HG03520 (cell line): ENCODE results near the gene HMCN2.

Experiments
- ATAC-seq: cut with Tn5 transposase; IDR thresholded peaks from one replicate; pipeline ENCODE4 v1.9.1; 2021; ENCODE audit warnings: mild to moderate bottlenecking, moderate library complexity; ENCODE audit not compliant: unreplicated experiment

Gene HMCN2

DNA sequence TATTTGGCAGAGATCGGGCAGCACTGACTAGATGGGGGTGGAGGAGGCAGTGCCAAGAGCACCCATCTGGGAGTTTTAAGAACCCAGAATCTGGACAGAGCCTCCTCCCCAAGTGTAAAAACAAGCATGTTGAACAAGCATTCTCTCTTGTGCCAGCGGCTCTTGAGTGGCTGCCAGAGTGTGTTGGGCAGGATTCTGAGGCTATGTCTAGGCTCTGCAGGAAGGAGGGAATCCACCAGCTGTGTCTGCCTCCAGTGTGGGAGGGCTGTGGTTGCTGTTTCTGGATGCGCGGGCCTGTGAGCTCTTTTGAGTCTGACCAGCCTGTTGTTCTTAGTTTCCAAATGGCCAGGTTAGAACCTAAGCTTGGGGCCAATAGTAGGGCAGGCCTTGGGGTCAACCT lies 39.8 kb downstream of the HMCN2 start:
- ATAC-seq = no peak

DNA sequence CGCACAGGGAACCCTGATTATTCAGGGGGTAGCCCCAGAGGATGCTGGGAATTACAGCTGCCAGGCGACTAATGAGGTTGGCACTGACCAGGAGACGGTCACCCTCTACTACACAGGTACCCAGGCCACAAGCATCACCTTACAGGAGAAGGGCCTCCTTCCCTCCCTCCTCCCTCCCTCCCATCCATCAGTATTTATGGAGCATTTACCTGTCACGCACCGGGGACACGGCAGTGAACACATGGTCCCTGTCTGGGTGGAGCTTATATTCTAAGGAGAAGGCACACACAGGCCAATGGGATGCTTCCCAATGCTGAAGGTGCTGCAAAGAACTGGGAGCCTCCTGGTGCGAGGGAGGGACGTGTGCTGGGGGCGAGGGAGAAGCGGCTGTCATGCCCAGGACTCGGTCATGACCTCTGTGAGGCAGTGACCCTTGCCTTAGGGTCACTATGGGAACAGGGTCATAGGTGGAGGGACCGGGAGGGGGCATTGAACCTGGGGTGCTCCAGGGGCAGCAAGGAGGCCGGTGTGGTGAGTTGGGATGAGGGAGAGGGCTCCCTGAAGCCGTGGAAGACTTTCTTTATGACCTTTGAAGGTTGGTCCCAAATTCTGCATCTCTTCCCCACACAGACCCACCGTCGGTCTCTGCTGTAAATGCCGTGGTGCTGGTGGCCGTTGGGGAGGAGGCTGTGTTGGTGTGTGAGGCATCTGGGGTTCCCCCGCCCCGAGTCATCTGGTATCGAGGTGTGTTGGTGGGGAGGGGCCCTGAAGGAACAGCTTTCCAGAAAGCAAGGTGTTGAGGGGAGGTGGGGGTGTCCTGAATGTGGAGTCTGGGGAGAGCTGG lies 41.5 kb downstream of the HMCN2 start:
- no peak for ATAC-seq

DNA sequence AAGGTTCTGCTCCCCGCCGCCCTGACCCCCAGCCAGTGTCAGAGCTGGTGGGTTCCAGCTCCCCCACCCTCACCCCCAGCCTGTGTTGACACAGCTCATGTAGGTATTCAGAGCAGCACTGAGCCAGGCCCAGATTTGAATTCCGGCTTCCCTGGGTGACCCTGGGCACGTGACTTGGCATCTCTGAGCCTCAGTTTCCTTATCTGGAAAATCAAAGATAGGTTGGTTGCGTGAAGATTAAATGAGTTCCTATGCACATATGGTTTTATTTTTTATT lies 42.0 kb downstream of the HMCN2 start:
- ATAC-seq = no peak

DNA sequence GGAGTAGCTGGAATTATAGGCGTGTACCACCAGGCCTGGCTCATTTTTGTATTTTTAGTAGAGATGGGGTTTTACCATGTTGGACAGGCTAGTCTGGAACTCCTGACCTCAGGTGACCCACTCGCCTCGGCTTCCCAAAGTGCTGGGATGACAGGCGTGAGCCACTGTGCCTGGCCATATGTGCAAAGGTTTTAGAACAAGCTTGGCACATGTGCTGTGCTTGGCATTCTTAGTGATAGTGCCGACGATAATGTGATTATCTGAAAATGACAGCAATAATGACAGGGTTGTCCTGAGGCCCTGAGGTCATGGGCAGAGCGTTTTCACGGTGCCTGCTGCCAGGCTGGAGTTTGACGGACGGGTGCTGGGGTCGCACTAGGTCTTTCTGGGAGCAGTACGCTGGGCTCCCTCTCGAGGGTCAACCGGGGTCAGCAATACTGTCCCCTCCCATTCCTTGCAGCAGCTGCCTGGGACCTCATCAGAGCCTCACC lies 42.6 kb downstream of the HMCN2 start:
- ATAC-seq = no peak

DNA sequence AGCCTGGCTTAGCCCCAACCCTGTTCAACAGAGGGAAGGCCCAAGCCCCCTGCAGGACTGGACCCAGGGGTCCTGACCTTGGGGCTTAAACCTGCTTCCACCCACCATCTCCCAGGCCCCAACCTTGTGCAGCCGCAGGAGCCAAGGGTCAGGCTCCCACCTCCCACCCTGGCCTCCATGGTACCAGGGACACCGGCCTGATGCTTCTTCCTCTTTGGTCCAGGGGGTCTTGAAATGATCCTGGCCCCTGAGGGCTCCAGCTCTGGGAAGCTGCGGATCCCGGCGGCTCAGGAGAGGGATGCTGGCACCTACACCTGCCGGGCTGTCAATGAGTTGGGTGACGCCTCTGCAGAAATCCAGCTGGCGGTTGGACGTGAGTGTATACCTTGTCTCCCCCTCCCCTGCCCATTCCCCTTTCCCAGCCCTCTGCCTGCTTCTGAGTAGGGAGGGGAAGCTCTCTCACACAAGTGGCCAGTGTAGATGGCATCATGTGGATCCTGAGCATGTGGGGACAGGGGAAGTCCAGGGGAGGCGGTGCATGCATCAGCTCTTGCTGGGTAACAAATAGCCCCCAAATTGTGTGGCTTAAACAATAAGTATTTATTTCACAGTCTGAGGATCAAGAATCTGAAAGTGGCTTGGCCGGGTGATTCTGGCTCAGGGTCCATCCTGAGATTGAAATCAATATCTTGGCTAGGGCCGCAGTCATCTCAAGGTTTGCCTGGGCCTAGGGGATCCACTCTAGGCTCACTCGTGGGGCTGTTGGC lies 44.3 kb downstream of the HMCN2 start:
- no peak for ATAC-seq

DNA sequence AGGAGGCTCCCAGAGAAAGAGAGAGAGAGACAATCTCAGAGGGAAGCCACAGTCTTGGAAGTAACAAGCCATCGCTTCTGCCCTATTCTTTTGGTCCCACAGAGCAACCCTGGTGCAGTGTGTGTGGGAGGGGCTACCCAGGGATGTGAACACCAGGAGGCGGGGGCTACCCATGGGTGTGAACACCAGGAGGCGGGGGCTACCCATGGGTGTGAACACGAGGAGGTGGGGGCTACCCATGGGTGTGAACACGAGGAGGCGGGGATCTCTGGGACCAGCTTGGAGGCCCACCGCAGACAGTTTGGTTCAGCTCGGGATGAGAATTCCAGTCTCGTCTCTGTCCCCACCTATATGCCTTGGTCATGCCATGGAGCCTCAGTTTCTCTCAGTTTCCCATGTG lies 44.9 kb downstream of the HMCN2 start:
- ATAC-seq = no peak

DNA sequence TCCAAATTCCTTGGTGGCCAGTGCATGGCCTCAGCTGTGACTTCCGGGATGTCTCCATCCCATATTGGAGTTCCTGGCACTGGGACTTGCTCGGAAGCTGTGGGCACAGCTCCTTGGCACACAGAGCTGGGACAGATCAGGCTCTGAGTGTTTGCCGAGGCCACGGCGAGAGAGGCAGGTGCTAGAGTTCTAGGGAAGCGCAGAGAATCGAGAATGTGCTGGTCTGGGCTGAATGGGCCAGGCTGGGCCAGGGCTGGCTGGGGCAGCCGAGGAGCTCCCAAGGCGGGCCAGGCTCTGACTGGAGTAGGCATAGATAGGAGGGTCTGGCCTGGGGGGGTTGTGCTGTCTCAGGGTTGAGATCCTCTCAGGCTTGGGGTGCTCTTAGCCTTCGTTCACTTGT lies 45.4 kb downstream of the HMCN2 start:
- ATAC-seq = no peak

DNA sequence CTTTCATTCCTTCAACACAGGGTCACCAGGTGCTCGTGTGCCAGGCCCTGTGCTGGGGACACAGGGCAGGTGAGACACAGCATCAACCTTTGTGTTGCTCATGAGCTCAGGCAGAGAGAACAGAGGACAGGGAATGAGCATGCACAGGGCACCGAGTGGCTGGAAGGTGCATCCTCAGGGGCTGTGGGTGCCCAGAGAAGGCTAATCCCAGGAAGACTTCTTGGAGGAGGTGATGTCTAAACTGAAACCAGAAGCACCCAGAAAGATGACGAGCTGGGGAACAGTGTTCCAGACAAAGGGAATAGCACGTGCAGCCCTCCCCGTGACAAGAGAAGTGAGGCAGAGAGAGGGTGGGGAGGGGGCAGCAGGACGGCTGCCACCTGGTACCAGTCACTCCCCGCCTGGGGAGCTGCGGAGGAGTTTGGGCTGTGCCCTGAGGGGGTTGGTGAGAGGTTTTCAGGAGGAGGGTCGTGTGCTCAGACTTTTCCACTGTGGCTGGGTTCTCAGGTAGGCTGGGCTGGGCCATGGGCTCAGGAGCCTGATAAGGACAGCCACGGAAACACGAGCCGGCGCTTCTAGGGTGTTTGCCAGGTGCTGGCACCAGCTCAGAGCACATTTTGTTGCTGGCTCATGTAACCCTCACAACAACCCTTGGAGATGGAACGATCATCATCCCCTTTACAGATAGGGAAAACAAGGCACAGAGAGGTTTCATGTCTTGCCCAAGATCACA lies 46.0 kb downstream of the HMCN2 start:
- ATAC-seq = no peak

DNA sequence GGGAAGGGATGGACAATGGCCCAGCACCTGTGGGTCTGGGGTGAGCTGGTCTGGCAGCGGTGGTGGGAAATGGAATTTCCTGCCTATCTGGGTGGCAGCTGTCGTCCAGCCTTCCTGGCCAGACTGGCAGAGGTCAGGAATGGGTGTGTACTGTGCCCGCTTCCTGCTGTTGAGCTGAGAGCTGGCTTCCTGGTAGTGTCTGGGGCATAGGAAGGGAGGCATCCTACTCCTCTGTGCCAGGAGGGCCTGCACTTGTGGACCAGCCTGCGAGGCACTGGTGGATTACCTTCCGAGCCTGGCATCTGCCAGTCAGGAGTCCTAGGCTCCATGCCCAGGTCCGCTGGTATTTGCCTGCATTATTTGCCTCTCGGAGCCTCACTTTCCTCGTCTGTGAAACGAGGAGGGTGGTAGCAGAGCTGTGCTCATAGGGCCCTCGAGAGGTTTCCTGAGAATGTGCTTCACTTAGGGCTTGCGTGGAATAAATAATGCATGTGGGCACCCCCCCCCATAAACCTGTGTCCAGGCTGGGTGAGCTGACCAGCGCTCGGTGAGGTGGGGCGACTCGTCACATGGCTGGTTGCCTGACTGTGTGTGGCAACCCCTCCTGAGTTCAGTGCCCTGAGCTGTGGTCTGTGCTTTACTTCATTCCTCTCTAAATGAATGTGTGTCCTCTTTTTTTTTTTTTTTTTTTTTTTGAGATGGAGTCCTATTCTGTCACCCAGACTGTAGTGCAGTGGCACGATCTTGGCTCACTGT lies 47.7 kb downstream of the HMCN2 start:
- no peak for ATAC-seq

DNA sequence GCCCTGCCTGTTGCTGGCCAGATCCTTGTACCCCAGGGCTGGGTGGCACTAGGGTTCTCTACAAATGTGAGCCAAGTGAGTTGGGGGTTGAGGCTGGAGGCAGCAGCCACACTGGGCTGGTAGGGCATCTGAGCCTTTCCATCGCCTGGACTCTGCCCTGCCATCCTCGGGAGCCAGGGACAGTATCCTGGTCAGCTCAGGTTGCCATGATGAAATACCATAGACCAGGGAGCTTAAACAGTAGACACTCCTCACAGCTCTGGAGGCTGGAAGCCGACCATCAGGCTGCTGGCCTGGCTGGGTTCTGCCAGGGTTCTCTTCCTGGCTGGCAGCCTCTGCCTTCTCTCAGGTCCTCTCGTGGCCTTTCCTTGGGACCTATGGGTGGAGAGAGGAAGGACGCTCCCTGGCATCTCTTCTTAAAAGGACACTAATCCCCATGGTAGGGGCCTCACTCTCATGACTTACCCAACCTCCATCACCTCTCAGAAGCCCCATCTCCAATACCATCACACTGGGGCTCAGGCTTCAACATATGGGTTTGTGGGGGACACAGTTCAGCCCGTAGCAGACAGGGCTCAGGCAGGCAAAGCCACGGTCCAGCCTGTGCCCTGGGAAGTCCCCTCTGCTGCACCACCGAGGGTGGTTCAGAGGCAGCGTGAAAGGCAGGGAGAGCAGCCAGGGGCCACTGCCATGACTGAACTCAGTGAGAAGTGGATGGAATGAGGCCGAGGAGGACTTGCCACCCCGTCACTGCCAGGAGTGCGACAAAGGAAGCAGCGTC lies 50.1 kb downstream of the HMCN2 start:
- no peak for ATAC-seq

DNA sequence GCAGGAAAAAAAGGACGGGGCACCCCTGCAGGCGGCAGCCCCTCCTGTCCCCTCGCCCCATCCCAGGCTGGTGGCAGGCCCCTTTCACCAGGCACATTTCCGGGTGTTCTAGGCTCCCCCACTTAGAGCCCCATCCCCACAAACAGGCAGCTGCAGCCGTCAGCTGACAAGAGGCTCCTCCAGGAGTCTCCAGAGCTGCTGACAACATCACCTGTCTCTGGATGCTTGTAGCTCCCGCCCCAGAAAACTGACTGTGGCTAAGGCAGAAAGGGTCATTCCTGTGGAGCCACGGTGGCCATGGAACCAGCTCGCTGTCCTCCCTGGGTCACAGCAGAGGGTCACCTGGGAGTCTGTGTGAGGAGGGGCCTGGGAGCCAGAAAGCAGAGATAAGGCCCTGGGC lies 50.9 kb downstream of the HMCN2 start:
- ATAC-seq = no peak

DNA sequence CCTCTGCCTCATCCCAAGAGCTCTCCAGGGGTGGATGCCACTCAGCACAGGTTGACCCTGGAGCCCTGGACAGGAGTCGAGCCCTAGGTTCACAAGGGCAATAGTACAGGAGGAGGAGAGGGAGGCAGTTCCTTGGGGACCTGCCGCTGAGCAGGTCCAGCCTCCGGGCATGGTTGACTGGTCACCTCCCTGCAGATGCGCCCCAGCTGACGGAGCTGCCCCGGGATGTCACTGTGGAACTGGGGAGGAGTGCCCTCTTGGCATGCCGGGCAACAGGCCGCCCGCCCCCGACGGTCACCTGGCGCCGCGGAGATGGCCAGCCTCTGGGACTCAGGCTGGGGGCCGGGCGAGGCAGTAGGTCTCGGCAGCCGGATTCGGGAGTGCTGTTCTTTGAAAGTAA lies 53.7 kb downstream of the HMCN2 start:
- ATAC-seq = no peak

DNA sequence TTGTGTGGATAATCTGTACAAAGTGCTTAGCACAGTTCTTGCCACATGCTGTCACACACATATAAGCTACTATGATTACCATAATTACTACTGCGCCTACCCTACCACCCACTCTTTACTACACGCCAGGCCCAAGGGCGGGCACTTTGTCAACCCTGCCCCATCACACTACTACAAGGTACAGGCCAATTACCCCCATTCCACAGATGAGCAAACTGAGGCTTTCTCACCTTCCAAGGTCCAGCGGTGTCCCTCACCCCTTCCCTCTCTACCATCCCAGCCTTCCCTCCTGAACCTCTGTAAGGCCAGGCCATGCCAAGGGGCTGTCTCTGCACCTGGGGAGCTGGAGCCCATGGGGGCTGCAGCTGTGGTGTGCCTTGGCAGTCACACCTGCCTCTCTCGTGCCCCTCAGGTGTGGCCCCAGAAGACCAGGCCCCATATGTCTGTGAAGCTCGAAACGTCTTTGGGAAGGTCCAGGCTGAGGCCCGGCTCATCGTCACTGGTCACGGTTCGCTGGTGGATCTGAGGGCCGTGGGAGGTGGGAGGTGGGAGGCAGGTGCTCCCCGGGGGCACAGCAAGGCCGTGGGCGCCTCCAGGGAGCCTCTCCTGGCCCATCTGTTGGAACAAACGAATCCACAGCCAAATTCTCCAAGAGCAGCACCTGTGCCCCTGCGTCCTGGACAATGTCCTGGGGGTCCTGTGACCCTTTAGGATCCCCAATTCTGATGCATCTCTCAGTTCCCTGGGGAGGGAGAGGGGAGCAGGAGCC lies 54.6 kb downstream of the HMCN2 start:
- ATAC-seq = no peak

DNA sequence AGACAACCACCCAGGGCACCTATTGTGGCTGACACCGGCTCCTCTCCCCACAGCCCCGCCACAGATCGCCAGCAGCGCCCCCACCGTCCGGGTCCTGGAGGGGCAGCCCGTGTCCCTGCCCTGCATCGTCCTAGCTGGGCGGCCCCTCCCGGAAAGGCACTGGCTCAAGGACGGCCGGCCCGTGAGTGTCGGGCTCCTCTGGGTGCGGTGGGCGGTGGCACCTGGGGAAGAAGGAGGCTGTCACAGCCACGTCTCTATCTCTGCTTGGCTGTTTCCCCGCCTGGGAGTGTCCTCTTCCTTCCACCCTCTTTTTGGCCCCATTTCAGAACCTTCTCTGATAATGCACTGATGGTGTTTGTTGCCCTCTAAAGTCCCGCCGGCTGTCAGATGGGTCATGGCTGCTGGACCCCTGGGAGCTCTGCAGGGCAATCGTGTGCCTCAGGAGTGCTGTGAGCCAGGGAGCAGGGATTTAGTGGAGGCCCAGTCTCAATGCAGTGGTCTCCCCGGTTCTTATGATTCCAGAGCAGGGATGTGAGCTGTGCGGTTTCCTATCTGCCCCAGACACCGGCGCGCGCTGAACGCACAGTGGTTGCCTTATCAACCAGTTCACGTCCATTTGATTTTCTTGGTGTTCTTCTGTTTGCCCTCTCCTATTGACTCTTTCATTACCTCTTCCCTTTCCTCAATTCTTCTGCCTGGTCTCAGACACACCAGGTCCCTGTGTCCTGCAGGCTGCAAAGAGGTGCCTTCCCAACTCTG lies 55.3 kb downstream of the HMCN2 start:
- ATAC-seq = no peak

DNA sequence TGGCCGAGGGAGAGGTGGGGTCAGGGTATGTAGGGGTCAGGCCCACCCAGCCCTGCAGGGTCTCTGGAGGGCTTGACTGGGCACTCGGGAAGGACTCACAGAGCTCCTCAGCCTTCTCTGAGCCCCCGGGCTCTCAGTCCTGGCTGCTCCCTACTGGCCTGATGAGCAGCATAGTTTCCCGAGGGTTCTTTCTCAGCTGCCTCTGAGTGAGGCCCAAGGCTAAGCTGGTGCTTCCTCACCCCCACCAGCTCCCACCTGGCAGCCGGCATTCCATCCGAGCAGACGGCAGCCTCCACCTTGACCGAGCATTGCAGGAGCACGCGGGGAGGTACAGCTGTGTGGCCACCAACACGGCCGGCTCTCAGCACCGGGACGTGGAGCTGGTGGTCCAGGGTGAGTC lies 56.0 kb downstream of the HMCN2 start:
- no peak for ATAC-seq

DNA sequence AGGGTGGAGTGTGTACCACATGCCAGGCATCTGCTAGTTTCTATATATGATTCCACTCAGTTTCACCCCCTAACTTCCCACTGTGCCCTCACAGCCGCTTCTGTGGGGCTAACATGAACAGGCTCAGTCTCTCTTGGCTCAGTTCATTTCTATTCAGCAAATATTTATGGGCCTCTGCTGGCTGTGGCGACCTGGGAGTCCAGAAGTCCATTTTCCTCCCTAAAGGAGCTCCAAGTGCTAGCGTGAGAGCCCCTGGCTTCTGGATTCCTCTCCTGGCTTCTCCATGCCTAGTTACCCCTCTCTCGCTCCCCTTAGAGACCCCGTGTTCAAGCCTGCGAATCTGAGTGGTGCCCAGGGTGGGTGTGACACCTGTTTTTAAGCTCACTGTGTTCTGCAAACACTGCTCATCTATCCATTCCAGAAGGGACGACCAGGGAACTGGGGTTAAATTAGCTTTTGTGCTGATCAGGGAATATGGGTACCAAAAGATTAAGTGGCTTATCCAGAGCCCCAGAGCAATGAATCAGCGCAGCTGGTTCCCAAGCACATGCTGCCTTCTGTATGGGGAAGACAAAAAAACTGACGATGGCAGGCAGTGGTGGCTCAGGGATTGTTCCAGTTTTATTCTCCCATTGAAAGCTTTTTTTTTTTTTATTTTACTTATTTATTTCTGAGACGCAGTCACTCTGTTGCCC lies 57.6 kb downstream of the HMCN2 start:
- no peak for ATAC-seq

DNA sequence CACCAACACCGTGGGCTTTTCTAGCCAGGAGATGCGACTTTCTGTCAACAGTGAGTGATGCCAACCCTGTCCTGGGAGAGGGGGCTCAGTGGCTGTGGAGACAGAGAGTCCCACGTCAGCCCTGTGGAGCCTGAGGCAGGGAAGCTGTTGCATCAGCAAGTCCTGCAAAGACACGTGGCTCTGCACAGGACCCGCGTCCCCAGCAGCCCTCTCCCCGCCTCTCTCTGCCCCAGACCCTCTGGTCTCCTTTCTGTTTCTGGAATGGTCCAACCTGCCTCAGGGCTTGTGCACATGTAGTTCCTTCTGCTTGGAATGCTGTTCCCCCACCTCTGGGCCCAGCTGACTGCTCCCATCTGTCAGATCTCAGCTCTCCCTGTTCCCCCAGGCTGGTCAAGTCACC lies 60.4 kb downstream of the HMCN2 start:
- no peak for ATAC-seq

DNA sequence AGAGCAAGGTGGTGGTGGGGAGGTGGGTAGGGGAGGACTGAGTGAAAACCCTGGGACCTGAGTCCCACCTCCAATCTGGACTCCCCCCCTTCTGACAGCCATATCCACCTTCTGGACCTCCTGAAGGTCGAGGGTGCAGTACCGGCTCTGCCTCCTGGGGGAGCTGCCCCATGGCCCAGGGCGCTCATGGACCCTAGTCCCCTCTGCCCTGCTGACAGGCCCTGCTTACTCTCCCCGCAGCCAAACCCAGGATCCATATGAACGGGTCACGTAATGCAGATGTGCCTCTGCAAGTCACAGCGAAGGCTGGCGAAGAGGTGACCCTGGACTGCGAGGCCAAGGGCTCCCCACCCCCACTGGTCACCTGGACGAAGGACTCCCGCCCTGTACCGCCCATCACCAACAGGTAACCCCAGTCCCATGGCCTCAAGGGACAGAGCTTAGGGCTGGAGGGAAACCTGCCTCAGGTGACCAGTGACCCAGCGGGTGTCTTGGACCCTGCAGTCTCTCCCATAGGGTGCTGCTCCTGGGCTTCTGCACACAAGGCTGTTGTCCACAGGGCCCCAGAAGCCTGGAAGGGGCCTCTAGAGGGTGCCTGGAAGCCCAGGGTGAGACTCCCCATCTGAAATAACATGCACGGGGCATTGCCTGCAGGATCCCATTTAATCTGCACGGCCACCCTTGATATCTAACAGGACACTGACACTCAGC lies 61.7 kb downstream of the HMCN2 start:
- no peak for ATAC-seq
